HL-60/S4 (cell line): Measurements from ENCODE around the gene ZBED6.

Source experiments
- in situ Hi-C: fragments of 300-500 bp; cut with MboI; formaldehyde crosslinking; loops from 2 replicates; pipeline ENCODE4 v1.14.3; 2022; ENCODE audit warnings: low sequenced_read_pairs

The ZBED6 gene

GRCh38 chr1:203835476-203835875 is 40.1 kb downstream of the ZBED6 start:
- in situ Hi-C loops, result no loop called here

GRCh38 chr1:203839081-203839480 is 43.7 kb downstream of the ZBED6 start:
- in situ Hi-C loops, result no loop called here

- in situ Hi-C loops, result no loop called here
These were observed 44.9 kb downstream of the ZBED6 start for GRCh38 chr1:203840208-203840808.

GRCh38 chr1:203842559-203842876 is 47.1 kb downstream of the ZBED6 start:
- in situ Hi-C loops, result no loop called here

GRCh38 chr1:203843435-203843834 is 48.0 kb downstream of the ZBED6 start:
- in situ Hi-C loops, result no loop called here
